Thoracic aorta (tissue), 2 donors: ENCODE measurements around the gene TIMM10B. TPM values are rescaled to one million over a fixed set of nuclear protein-coding genes. Genes with fewer than 3 reads are reported as not detected.

Experiments used
- ATAC-seq: fragments of 150-250 bp; one replicate; pipeline ENCODE4 v1.8.0; 2017; ENCODE audit warnings: low read depth; ENCODE audit not compliant: insufficient number of reproducible peaks, low FRiP score
- DNase-seq: peaks from one replicate; pipeline ENCODE4 v3.0.0-alpha.2; 2020; ENCODE audit warnings: low spot score
- H3K27ac ChIP-seq, 2 donors: fragments of 200-600 bp; sonication (generic); 1 replicate in 1 of 2; 2 replicates in 1 of 2; pipeline ENCODE4 v1.5.1; 2016; ENCODE audit warnings: mild to moderate bottlenecking in 2 of 2, moderate library complexity in 2 of 2
- H3K27me3 ChIP-seq: fragments of 200-600 bp; sonication (generic); replicated peaks from 2 replicates; pipeline ENCODE4 v1.6.0; 2016; ENCODE audit warnings: mild to moderate bottlenecking; ENCODE audit not compliant: insufficient read depth
- H3K36me3 ChIP-seq: fragments of 200-600 bp; sonication (generic); one replicate; pipeline ENCODE4 v1.5.1; 2016
- H3K4me1 ChIP-seq, 2 donors: fragments of 200-600 bp; sonication (generic); 1 replicate in 1 of 2; 2 replicates in 1 of 2; pipeline versions ENCODE4 v1.5.1 to v1.6.0; 2016; ENCODE audit warnings: low read depth in 2 of 2, mild to moderate bottlenecking in 1 of 2; ENCODE audit not compliant: control insufficient read depth in 1 of 2
- H3K4me3 ChIP-seq: fragments of 200-600 bp; sonication (generic); 2 replicates; pipeline ENCODE4 v1.5.1; 2016; ENCODE audit warnings: mild to moderate bottlenecking
- H3K9me3 ChIP-seq: fragments of 200-600 bp; sonication (generic); 2 replicates; pipeline ENCODE4 v1.5.1; 2016
- total RNA-seq, 2 donors: library from RNA; depleted of rRNA; stranded (reverse); fragments of >200 nt; gene quantifications; one replicate each; pipeline versions ENCODE4 v1.1.0 to v1.2.3, GENCODE V29; 2016
- TF ChIP-seq, protein P1 (sequence below): fragments of 200-600 bp; sonication (generic); IDR thresholded peaks from one replicate; pipeline ENCODE4 v1.5.1; 2019; ENCODE audit warnings: antibody characterized with exemption

TIMM10B gene
- total RNA-seq, 2 donors from 2014 or later, result 47.7 to 49.9 TPM

DNA sequence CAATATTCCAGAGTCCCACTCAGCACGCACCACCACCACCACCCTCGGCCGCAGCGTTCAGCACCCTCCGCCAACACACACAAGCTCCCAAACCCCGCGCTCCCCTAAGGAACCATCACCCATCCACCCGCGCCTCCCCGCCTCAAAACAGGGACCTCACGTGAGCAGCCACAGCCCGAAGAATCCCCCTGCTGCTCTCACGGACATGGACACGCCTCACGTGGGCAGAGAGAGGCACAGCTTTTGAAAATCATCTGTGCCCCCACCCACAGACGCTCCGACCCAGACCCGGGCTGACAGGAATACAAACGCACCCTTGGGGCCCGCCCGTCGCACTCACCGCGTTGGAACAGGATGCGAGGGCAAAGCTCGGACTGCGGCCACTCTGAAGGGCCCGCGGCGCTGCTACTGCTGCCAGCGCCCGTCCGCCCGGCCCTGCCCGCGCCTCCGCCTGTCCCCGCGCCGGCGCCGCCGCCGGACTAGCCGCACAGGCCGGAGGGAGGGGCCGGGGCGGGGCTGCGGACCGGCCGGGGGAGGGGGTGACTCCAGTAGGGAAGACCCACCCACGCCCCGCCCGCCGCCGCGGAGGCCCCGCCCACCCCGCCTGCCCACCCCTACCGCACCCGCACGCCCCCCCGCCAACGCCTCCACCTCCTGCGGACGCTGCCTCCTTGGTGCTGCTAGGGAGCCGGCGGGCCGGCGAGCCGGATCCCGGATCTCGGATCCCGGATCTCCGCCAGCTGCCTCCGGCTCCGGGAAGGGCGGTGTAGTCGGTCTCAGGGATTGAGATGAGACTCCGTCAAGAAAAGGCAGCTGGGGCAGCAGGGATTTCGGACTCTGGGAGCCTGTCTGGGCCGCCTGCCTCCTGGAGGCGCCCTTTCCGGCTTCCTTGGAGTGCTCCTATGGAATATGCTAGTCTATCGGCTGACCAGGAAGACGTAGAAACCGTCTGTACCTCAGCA lies 7.6 kb upstream of the TIMM10B start, which contains the start of gene TRIM3:
TRIM3 (minus strand) TSS at position 491 of the 962 bp plus-strand sequence. CDS start 8,246 bp downstream, outside the sequence.
- DNase-seq (peak; percentile 77), ATAC-seq (peak; percentile 72)
- peaks cover 15 to 23% of the 10 kb centered on the region in 2 donors for H3K4me1 ChIP-seq
- H3K27me3 ChIP-seq, result no peaks in the 10 kb centered on the region
- peak within 1 kb of the TSS; percentile 94 for H3K4me3 ChIP-seq
- TF ChIP-seq, protein P1, sequence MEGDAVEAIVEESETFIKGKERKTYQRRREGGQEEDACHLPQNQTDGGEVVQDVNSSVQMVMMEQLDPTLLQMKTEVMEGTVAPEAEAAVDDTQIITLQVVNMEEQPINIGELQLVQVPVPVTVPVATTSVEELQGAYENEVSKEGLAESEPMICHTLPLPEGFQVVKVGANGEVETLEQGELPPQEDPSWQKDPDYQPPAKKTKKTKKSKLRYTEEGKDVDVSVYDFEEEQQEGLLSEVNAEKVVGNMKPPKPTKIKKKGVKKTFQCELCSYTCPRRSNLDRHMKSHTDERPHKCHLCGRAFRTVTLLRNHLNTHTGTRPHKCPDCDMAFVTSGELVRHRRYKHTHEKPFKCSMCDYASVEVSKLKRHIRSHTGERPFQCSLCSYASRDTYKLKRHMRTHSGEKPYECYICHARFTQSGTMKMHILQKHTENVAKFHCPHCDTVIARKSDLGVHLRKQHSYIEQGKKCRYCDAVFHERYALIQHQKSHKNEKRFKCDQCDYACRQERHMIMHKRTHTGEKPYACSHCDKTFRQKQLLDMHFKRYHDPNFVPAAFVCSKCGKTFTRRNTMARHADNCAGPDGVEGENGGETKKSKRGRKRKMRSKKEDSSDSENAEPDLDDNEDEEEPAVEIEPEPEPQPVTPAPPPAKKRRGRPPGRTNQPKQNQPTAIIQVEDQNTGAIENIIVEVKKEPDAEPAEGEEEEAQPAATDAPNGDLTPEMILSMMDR, result no peak
- peaks cover 18% of the 10 kb centered on the region for H3K36me3 ChIP-seq
- no peaks in the 10 kb centered on the region for H3K9me3 ChIP-seq
- peak within 1 kb of the TSS; percentile 89 to 95 for H3K27ac ChIP-seq

DNA sequence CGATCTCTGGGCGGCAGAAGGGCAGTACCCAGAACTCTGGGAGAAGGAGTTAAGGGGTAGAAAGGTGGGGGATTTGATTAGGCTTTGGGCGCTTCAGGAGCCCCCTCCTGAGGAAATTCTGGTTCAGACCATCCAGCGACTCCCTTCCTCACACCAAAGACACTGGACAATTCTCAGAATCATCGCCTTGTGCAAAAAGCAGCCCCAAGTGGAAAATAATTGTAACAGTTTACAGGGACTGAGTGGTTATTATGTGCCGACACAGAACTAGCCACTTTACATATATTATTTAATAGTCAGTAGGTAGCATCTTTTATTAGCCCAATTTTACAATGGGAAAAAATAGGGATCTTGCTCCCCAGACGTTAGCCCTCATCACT lies 6.9 kb upstream of the TIMM10B start:
- peak overlapping the region; percentile 89 to 95 for H3K27ac ChIP-seq
- H3K27me3 ChIP-seq, result no peaks in the 10 kb centered on the region
- peaks cover 20% of the 10 kb centered on the region for H3K36me3 ChIP-seq
- ATAC-seq, result no peak
- TF ChIP-seq, protein P1, result no peak
- DNase-seq, result no peak
- peaks cover 14 to 19% of the 10 kb centered on the region in 2 donors for H3K4me1 ChIP-seq
- H3K4me3 ChIP-seq, result peak overlapping the region; percentile 94
- no peaks in the 10 kb centered on the region for H3K9me3 ChIP-seq

DNA sequence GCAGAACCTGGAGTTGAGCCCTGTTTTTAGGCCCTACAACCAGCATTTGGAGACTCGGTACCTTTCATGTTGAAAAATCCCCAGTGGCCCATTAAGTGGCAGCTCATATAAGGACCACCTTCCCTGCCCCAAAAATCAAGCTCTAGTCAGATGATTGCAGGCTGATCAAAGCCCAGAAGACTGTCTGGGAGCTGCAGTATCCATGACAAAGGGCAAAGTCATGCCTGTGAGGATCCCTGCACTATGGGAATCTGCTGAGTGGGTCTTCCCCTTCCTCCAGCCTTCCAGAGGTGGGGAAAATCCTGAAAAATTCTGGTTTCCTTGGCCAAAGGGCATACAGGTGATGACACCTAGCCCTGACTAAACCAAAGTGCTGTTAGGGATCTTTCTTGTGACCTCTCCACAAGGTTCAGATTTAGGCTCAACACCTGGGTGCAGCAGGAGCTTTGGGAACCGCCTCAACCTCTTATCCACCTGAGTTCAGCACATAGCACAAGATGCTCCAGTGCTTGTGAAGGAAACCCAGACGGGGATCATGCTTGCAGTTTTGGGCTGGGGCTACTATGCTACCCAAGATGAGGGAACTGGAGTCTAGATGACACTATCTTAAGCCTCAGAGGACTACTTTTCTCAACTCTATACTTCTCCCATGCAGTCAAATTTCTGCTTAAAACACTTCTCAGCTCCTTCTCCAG lies 6.3 kb upstream of the TIMM10B start:
- DNase-seq, result no peak
- H3K27ac ChIP-seq, result peak overlapping the region; percentile 89 to 95

DNA sequence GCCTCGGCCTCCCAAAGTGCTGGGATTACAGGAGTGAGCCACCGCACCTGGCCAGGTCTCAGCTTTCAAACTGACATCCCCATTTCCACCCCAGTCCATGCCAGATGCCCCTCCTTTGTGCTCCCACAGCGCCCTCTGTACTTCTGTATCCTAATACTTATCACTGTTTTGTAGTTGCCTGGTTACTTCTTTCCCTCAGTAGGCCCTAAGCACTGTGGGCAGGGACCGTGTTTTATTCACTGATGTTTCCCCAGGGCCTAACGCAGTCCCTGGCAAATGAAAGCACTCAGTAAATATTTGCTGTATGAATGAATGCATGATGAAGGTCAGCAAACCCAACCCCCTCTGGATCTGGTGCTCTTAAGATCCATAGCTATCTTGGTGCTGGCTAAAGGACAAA lies 5.4 kb upstream of the TIMM10B start:
- ATAC-seq, result no peak
- no peak overlapping the region for H3K27ac ChIP-seq
- no peak overlapping the region for H3K4me3 ChIP-seq

More for the DNA sequence above, 6.3 kb upstream of the TIMM10B start:
- TF ChIP-seq, protein P1, result no peak
- ATAC-seq, result no peak
- Histone ChIP-seq H3K27me3 (no peaks in the 10 kb centered on the region), H3K4me1 (peaks cover 11 to 19% of the 10 kb centered on the region in 2 donors), H3K9me3 (no peaks in the 10 kb centered on the region), H3K36me3 (peaks cover 20% of the 10 kb centered on the region), H3K4me3 (peak overlapping the region; percentile 94)

More for the DNA sequence above, 5.4 kb upstream of the TIMM10B start:
- Histone ChIP-seq H3K4me1 (peaks cover 17 to 28% of the 10 kb centered on the region in 2 donors), H3K9me3 (no peaks in the 10 kb centered on the region), H3K27me3 (no peaks in the 10 kb centered on the region), H3K36me3 (peaks cover 20% of the 10 kb centered on the region)
- TF ChIP-seq, protein P1, result no peak
- DNase-seq, result no peak
